Medulla oblongata (tissue), 1 donor: Measurements from ENCODE around the gene ZNF804B.

Experiments used
- DNase-seq: peaks from one replicate; pipeline ENCODE4 v3.0.0-alpha.2; 2015; ENCODE audit errors: extremely low spot score

The ZNF804B gene

DNA sequence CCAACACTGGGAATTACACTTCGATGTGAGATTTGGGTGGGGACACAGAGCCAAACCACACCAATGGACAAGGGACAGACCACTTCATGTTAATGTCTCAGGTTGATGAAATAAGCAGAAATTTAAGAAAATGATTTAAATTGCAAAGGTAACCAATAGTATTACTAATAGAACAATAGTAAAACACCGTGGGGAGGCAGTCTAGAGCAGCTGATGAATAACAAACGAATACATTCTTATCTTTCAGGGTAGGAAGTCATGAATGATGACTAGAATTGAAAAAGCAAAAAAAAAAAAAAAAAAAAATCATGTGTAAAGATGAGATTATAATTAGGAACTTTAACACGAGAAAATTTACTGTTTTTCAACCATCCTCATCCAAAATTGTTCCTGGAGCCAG, 207.9 kb downstream of the ZNF804B start:
- no peak for DNase-seq

DNA sequence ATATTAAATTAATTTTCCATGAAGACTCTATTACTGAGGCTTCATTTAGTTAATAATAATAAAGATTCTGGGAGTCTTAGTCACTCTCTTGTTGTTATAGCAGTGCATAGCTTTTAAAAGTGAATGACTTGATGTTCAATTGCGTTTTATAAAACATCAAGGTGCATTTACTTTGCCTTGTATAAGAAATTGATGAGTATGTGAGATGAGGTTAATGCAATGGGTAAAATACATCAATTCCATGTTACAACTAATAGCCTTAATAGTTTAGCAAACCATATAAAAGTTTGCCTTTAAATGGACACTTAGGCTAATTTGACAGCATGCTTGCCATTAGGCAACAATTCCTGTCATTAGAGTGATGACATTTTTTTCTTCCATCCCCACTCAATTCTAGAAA, 209.7 kb downstream of the ZNF804B start:
- no peak for DNase-seq

GRCh38 chr7:88985295-88985694, 225.8 kb downstream of the ZNF804B start:
- no peak for DNase-seq

GRCh38 chr7:89001306-89001705, 241.8 kb downstream of the ZNF804B start:
- DNase-seq, result no peak

DNA sequence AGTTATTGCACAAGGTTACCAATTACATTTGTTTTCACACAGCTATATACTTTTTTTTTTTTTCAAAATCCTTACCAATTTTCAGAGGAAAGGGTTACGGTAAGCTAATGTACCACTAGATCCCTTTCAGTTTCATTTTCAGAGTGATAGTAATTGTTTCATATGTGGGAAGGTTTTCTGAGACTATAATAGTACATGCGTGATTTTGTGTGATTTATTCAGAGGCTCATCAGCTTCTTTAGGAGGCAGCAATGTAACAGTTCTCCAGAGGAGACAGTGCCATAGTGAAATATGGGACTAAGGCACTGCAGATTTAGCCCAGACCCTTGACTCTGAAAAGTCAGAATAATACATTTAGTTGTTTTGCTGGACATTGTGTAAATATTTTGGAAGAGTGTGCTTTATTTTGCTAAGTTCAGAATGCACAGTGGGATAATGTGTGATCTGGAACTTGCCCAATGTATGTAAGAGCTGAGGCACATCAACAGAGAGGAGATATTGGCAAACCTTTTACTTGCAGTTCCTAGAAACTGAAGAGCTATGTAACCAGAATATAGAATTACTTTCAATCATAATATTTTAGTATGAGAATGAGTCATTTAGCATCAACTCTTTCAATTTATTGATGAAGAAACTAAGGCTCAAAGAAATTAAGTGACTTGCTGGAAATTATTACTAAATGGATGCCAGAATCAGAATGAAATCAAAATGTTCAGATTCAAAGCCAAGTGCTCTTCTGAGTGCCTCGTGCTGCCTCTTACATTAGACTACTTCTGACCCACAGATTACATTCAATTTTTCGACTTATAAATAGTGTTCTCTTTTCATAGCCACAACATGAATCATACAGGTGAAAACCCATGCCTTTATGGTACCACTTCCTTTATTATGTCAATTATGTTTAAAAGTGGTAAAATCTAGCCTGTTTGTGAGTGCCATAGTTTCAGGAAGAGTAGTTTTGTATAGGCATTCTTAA, 243.8 kb downstream of the ZNF804B start:
- no peak for DNase-seq

DNA sequence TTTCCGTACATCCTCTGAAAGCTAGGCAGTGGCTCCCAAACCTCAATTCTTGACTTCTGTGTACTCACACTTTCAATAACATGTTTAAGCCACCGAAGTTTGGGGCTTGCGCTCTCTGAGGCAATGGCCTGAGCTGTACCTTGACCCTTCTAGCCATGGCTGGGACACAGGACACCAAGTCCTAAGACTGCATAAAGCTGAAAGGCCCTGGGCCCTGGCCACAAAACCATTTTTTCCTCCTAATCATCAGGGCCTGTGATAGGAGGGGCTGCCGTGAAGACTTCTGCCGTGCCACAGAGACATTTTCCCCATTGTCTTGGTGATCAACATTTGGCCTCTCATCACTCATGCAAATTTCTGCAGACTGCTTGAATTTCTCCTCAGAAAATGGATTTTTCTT, 252.5 kb downstream of the ZNF804B start:
- DNase-seq, result no peak

DNA sequence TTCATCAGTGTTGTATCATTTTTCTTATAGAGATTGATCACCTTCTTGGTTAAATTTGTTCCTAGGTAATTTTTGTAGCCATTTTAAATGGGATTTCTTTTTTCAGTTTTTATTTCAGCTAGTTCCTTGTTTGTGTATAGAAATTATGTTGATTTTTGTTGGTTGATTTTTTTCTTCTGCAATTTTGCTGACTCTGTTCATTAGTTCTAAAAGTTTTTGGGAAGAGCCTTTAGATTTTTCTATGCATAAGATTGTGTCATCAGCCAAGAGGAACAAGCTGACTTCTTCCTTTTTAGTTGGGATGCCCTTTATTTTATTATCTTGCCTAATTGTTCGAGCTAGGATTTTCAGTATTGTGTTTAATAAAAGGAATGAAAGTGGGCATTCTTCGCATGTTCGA, 258.2 kb downstream of the ZNF804B start:
- no peak for DNase-seq

DNA sequence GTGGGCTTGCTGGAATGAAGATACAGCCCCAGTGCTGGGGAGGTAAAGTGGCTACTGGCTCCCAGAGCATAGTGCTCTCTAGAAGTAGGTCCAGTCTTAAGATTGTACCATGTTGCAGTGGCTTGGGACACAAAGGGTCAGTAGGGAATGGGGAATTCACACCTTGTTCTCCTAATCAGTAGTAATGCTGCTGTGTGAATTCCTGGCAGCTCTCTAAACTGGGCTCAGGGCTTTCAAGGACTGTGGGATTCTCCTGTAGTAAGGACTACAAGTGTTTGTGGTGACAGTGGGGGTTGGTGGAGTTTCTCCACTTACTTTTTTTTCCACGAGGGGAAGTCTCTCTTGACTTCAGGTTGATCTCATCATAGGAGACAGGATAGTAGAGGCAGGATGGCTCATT, 262.2 kb downstream of the ZNF804B start:
- DNase-seq, result no peak

- DNase-seq, result no peak
Observed at GRCh38 chr7:89023206-89023605, 263.7 kb downstream of the ZNF804B start.

DNA sequence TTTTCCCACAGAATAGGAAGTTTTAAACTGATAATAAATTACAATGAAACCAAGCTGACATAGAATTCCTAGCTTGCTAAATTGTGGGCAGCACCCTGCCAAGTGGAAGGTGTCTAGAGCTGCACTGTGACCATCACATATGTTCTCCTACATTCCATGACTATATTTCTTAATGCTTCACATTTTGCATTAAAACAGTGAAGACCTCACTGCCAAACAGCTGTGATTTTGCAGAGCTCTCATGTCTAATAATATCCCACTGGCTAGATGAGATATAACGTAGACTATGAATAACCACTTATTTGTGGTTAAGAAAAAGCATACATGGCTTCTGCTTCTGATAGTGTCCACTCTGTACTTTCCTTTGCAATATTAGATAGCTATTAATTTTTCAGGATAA, 264.4 kb downstream of the ZNF804B start:
- DNase-seq, result no peak

GRCh38 chr7:89027781-89028180, 268.3 kb downstream of the ZNF804B start:
- no peak for DNase-seq

GRCh38 chr7:89028319-89028718, 268.8 kb downstream of the ZNF804B start:
- no peak for DNase-seq

- no peak for DNase-seq
Observed at GRCh38 chr7:89029864-89030263, 270.4 kb downstream of the ZNF804B start.

GRCh38 chr7:89041240-89041639, 281.7 kb downstream of the ZNF804B start:
- no peak for DNase-seq

DNA sequence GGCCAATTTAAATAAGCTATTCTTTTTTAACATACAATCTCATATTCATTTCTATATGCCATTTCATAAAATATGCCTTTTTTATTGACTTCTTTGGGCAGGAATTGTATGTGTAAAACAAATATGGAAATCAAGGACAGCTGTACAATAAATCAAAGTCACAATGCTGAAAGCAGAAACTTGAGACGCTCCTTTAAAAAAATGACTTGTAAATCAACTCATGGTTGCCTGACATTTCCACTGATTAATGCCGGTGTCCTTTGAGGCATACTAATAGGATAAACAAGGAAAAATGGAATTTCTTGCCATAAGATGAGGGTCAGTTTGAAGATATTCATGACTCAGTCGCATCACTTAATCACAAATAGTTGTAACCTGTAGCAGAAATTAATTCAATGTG, 283.4 kb downstream of the ZNF804B start:
- DNase-seq, result no peak

DNA sequence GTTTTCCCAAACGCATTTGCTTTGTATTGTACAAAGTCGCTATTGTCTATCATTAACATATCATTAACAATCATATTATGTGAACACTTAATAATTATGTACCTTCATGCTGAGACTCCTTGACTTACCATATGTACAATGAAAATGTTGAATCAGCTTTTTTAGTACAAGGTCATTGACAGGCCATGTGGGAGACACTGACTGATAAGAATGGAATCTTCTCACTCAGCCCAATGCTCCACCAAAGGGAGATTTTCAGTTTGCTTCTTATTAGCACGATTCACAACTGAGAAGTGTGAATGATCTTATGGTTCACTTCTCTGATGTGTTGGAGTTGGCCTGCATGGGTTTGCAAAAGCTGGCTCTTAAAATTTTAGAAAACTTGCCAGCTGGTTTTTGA, 289.5 kb downstream of the ZNF804B start:
- no peak for DNase-seq

DNA sequence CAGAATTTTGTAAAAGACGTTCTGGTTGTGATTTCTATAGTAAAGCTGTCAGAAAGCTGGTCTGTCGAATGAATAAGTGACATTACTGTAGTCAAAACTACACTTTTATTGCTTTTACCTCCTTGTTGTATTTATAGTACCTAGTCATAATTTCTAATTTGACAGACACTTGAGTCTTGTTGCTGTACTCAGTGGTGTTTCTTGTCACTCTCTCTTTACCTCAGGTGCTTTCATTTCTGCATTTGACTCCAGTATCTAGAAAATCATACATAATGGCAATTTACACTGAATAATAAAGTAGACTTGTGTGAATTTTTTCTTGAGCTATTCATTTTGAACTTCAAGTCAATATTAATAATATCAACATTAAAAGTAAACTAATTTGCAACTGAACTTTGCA, 293.6 kb downstream of the ZNF804B start:
- DNase-seq, result no peak

DNA sequence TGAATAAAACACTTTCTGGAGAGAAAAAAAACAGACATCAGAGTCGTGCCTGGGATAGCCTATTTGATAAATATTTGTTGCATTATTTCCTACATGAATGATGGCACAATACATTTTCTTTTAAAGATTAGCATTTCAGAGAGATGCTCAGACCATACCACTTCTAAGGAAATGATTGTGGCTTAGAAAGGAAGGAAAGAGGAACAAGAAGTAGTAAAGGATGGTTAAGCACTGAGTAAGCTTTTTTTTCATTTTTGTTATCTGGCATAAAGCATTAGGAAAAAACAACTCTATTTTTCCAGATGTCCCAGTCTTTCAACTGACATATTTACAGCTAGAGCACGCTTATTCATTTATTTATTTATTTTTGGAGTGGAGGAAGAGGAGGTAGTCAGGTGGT, 294.9 kb downstream of the ZNF804B start:
- DNase-seq, result no peak

GRCh38 chr7:89060234-89060633, 300.7 kb downstream of the ZNF804B start:
- no peak for DNase-seq

DNA sequence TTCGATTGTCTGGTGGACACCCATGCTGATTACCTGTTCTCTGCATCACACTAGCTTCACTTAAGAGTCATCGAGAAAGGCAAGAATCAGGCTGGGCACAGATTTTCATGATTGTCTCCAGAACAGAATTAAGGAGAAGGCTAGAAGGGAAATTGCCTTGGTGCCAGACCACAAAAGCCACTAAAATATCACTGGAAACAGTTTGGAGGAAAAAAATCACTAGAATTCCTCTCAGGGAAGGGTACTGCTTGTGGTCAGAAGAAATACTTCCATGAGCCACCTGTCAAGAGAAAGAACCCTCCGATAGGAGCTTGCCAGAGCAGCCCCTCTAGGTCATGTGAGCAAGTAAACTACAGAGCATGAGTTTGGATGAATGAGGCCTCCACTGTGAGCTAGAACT, 305.3 kb downstream of the ZNF804B start:
- no peak for DNase-seq

- no peak for DNase-seq
Observed at GRCh38 chr7:89067048-89067447, 307.5 kb downstream of the ZNF804B start.

GRCh38 chr7:89072081-89072480, 312.6 kb downstream of the ZNF804B start:
- no peak for DNase-seq

DNA sequence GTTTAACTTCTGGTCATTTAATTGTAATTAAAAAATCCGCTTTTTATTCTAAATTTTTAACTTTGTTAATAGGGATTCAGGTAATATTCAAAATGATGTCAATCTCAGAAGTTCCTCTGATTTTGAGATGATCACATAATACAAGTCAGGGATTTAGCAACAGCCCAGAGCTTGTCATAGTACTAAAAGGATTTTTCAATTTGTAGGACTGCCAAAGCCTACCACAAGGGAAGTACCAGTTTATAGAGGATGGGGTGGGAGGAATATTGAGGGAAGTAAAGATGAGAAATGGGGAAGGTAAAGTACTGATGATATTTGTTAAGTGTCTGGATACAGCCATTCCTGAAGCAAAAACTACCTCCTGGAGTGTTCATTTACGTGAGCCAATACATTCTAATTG, 314.3 kb downstream of the ZNF804B start:
- no peak for DNase-seq

DNA sequence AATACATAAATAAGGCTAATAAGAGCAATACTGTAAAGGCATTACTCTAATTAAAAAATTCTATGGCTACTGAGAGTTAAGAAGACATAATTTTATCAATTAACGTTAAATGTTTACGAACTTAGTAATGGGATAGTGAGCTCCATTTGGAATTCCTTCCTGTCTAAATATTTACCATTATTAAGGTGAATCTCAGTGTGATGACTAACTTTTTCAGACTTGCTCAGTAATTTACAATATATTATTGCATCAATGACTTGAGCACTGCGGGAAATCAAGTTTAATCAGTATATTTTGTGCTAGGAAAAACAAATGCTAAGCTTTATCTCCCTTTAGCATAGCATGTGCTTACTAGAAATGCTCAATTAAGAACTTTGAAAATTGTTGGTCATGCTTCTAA, 318.5 kb downstream of the ZNF804B start:
- no peak for DNase-seq
